Fibroblast of the aortic adventitia (primary cell): Measurements from ENCODE around the gene ACTR1A. TPM values are rescaled to one million over a fixed set of nuclear protein-coding genes. Genes with fewer than 3 reads are reported as not detected.

ENCODE experiments used
- DNase-seq: peaks from one replicate; pipeline ENCODE4 v3.0.0-alpha.2; 2010; ENCODE audit warnings: low read depth
- H3K4me3 ChIP-seq: 2 replicates; pipeline ENCODE4 v1.5.1; 2011; ENCODE audit warnings: low read depth, mild to moderate bottlenecking, control low read depth, low read length, moderate library complexity
- CTCF ChIP-seq: IDR thresholded peaks from 2 replicates; pipeline ENCODE4 v1.5.1; 2011; ENCODE audit warnings: mild to moderate bottlenecking, low read length, control low read depth, inconsistent platforms; ENCODE audit not compliant: insufficient read depth
- total RNA-seq: library from RNA; depleted of rRNA; stranded (reverse); fragments of >200 nt; gene quantifications from 2 replicates; pipeline ENCODE4 v1.2.3, GENCODE V29; 2012; ENCODE audit warnings: low replicate concordance

Gene ACTR1A
- total RNA-seq, 1 donor = 105 TPM

DNA sequence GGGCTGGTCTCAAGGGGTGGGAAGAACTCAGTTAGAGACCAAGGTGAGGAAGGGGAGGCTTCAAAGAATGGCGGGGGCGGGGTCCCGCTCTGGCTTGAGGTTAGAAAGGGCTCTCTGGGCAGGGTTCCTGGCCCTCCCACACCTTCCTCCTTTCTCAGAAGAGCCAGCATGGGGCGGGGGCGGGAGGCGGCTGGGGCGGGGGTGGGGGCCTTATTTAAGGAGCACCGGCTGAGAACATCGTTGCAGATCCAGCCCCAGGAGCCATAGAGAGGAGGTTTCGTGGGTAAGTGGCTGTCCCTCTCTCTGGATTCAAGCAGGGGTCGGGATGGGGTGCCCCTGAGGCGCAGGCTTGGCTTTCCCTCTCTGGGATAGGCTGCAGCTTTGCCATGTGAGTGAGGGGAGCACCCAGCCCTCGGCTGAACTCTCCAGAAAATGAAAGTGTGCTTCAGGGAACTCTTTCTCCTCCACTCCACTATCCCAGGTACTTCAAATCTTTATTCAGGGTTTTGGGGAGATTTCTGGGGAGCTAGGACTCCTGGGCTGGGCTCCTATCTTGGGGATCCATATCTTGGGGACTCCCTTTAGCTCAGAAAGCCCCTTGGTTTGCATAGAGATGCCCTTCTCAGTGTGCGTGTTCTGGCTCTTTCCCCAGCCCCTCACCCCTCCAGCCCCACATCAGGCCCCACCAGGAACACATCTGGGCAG, 66.8 kb downstream of the ACTR1A start:
- TF ChIP-seq CTCF = no peak
- peak; percentile 11 for DNase-seq
- H3K4me3 ChIP-seq = peak overlapping the region; percentile 54

DNA sequence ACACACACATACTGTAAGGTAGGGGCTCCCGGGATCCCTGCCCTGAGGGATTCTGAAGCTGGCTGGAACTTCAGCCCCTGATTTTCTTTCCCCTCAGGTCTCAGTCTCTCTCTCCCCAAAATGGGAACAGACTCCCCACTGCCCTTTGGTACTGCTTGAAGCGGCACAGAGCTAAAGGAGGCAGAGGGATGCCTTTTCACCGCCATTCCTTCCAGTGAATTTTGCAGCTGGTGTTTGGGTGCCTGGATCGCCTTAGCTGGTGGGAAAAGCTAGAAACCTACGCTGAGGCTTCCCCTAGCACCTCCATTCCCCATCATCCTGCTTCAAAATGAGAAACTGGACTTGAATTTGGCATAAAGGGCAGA, 67.4 kb downstream of the ACTR1A start:
- TF ChIP-seq CTCF = no peak
- DNase-seq = no peak
- no peak overlapping the region for H3K4me3 ChIP-seq

DNA sequence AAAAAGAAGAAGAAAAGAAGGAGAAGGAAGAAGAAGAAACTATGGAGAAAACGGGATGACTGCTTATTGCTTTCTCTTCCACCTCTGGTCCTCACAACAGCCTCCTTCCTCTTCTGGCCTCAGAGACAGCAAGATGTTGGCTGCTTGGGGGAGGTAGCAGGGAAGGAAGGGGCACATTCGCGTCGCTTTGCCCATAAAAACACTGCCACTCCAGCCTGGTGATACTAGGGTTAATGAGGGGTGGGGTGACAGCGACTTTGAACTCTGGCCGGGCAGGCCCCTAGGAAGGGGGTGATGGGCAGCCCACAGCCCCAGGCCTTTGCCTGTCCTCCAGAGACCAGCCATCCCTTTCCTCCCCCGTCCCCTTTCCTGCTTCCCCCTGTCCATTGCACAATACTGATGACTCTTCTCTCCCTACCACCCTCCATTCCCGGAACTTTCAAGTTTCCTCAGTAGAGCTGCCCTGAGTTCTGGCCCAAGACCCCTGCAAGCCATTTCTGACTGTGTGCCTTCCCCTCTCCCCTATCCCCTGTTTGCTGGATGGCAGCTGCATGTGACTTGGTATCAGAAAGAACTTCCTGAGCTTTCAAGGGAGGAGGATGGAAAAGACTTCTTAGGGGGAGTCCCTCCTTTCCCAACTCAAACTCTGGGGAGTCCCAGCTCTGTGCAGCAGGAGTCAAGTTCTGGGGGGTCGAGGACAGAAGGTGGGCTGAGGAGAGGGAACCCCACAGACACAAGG, 67.9 kb downstream of the ACTR1A start:
- peak; percentile 71 for DNase-seq
- H3K4me3 ChIP-seq = no peak overlapping the region
- TF ChIP-seq CTCF = no peak

DNA sequence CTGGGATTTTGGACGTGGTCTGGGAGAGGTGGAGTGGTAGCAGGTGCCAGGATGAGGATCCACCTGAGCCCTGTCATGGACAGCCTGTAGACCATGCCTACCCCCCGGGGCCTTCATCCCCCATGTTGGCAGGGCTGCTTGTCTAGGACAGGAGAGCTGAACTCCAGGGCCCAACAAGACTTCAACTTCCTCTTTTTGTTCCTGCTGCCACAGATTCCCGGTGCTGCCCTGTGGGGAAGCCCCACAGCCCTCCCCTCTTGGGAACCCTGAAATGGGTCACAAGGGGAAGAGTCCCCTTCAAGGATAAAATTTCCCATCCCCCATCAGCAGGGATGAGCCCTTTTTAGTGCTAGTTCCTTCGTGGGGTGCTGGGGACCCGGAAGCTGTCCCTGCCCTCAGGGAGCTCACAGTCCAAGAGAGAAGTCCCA, 68.9 kb downstream of the ACTR1A start:
- no peak overlapping the region for H3K4me3 ChIP-seq
- TF ChIP-seq CTCF = no peak
- DNase-seq = no peak

GRCh38 chr10:102432162-102432950, 70.2 kb downstream of the ACTR1A start, which contains the start of gene CUEDC2:
Gene CUEDC2, minus strand, starts transcription at chr10:102432574. Its CDS starts 7,386 bp downstream, at chr10:102425188.
- peak; percentile 97 for DNase-seq
- no peak for TF ChIP-seq CTCF
- peak within 1 kb of the TSS; percentile 95 for H3K4me3 ChIP-seq

- peak; percentile 54 for DNase-seq
- TF ChIP-seq CTCF = peak; percentile 3
- peak overlapping the region; percentile 95 for H3K4me3 ChIP-seq
Measured at GRCh38 chr10:102431452-102432124, 70.9 kb downstream of the ACTR1A start.
